Stimulated activated CD8-positive, alpha-beta memory T cell treated with anti-CD3 and anti-CD28 coated beads, Interleukin-7, amount 100 ng/mL, for 1 hour (primary cell): ENCODE measurements around the gene MED12L.

Experiments
- DNase-seq, 2 donors: peaks; one replicate each; pipeline ENCODE4 v3.0.0-alpha.2; 2020; ENCODE audit warnings: low read depth in 2 of 2

MED12L gene

GRCh38 chr3:151289445-151289844 lies 204.0 kb downstream of the MED12L start:
- no peak for DNase-seq

DNA sequence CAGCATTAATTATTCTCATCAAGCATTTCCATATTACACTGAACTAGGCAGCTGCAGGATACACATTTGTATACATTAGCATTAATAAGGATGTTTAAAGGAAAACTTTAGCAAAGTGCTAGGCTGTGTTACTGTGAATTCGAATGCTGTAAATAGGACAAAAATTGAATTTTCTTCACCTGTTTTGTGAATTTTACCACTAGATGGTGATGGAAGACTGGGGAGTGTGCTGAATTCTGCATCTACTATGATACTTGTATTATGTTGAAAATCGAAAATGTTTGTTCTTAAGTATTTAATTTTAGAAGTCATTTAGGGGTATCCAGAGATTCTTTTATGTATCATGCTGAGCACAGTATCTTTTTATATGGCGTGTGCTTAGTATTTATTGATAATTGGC lies 205.2 kb downstream of the MED12L start:
- DNase-seq, result no peak

GRCh38 chr3:151293127-151293526 lies 207.7 kb downstream of the MED12L start:
- no peak for DNase-seq

DNA sequence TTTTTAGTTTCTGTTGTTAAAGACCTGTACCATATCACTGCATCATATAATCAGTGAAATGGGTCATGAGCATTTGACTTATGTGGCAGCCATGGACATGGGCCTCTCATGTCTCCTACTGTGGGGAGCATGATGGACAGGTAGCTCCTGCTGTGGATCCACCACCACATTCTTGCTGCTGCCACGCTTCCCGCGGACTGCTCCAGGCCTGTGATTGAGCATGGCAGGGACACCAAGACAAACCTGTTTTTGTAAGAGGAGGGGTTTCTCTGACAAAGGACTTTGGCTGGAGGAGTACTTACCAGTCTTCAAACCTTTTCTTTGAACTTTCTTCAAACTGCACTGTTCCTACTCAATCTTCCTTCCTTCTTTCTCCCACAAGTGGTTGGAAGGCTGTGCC lies 210.8 kb downstream of the MED12L start:
- DNase-seq, result no peak

GRCh38 chr3:151297429-151297828 lies 212.0 kb downstream of the MED12L start:
- no peak for DNase-seq

DNA sequence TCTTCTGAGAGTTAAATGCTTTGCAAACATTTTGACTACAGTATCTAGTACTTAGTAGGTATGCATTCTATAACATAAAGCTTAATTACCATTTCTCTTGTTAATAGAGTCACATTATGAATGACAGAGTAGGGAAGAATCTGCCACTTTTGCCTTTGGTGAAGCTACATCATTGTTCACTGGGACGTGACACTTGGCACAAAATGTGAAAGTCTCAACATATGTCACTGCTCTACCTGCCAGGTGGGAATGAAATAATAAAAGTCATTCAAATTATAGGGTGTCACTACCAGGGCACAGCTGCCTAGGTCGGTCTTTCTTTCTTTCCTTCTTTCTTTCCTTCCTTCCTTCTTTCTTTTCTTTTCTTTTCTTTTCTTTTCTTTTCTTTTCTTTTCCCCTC lies 213.5 kb downstream of the MED12L start:
- DNase-seq, result no peak

DNA sequence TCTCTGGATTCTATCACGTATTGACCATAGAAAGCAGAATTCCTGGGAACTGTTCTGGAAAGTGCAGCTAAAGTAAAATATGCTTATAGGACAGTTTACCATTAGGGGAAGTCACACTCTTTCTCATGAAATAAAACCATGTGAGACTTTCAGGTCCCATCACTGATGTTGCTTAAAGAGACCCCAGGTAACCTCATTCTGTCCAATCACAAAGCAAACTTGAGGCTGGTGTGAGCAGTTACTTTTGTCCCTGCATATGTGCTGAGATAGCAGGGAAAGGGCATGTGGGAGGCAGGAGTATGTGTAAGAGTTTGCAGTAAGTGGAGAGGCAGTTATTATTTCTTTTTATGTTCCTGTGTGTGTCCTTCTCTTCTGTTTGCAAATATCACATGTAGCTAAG lies 215.1 kb downstream of the MED12L start:
- DNase-seq, result no peak

DNA sequence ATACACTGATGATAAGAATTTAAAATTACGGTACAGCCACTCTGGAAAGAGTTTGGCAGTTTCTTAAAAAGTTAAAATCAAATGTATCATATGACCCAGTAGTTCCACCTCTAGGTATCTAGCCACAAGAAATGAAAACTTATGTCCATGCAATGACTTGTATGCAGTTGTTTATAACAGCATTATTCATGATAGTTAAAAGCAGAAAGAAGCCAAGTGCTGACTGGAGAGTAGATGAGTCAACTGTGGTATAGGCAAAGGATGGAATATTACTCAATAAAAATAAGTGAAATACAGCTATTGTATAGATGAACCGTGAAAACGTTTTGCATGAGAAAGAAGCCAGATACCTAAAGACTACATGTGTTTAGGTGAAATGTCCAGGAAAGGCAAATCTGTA lies 216.3 kb downstream of the MED12L start:
- DNase-seq, result no peak

- DNase-seq, result no peak
Observed at GRCh38 chr3:151303751-151304150, 218.3 kb downstream of the MED12L start.

DNA sequence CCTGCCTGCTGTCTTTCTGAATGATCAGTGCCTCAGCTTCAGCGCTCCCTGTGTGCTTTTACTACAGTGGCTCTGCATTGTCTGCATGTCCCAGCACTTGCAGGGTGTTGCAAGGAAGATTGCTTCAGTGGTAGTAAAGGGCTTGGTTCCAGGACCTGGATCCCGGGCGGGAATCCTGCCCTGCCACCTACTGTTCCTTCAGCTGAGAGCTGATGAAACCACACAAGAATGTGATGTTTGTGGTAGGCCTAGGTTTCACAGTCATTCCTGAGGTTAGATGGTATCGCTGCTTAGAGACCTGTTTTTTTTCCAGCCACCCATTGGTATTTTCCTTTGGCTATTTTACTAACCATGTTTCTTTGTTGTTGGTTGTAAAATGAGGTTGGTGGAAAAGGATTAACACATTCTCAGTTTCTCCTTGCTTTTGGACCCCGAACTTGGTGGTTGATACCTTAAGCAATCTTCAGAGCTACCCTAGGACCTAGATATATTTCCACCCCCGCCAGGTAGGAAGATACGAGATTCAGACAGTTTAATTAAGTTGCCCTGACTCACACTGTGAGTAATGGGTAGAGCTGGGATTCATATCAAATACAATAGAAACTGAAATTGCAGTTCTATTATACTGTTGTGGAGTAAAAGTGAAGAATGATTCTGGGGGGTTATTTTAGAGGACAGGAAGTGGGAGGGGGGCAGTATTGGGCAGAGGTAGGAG lies 219.8 kb downstream of the MED12L start:
- no peak for DNase-seq

- DNase-seq, result no peak
Observed at GRCh38 chr3:151305775-151306151, 220.3 kb downstream of the MED12L start.

DNA sequence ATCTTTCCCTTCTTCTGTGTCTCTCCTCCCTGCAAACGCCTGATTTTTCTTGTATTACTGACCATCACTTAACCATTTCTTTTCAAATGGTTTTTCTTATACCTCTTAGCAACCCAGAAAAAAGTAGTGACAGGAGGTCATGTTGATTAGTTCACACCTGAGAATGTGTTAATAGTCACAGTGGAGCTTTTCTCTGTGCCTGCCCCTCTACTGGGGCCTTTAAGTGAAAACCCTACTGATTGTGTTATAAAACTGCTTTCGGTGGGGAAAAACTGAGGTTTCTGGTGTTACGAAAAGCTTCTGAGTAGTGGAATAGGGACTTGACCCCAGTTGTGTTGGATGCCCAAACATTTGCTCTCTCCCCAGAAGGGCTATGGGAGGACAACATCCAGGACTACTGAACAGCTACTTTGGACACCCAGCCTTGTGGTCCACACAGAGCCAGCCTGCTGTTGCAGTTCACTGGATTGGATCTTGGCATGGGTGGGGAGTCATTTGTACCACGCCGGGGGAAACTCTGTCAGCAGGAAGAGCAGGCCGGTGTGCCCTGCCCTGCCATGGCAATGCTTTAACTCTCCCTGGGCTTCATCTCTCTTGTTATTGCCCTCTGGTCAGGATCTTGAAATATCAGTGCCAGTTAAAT lies 220.8 kb downstream of the MED12L start:
- no peak for DNase-seq

GRCh38 chr3:151307131-151307530 lies 221.7 kb downstream of the MED12L start:
- DNase-seq, result no peak

- no peak for DNase-seq
Observed at GRCh38 chr3:151307583-151308488, 222.4 kb downstream of the MED12L start.

- DNase-seq, result no peak
Observed at GRCh38 chr3:151309566-151309965, 224.1 kb downstream of the MED12L start.

DNA sequence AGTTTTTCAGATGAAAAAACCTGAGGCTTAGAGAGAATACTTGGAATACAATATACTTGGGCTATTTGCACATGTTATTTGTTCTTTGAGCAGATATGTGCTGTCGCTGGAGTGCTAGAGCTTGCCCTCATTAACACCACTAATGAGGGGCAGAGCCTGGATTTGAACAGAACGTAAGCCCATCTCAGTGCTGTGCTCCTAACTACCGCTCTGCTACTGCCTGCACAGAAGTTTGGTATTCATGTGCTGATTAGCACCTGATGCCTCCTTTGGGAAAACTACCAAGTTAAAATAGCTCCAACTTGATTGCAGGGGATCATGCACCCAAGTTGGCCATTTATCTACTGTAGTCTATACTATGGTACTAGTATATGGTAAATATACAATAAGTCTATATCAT lies 227.5 kb downstream of the MED12L start:
- no peak for DNase-seq

- DNase-seq, result no peak
Observed at GRCh38 chr3:151314137-151314536, 228.7 kb downstream of the MED12L start.

- DNase-seq, result no peak
Observed at GRCh38 chr3:151314593-151314992, 229.1 kb downstream of the MED12L start.

DNA sequence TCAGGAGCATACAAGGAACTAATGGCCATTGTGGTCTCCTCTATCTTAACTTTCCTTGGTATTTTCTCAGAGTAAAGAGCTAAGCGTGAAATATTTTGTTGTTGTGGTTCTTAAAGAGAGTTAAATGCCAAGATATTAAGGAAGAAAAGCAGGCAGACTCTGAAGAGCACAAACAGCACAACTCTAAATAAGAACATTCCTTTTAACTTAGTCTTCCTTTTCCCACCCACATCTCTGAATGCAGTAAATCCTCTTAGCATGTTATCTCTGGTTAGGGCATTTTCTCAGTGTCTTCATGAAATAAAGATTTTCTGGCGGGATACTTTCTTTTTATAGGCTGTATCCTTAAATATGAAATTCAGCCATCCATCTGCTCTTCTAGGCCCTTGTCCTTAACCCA lies 229.7 kb downstream of the MED12L start:
- no peak for DNase-seq

- DNase-seq, result no peak
Observed at GRCh38 chr3:151315846-151316245, 230.4 kb downstream of the MED12L start.

DNA sequence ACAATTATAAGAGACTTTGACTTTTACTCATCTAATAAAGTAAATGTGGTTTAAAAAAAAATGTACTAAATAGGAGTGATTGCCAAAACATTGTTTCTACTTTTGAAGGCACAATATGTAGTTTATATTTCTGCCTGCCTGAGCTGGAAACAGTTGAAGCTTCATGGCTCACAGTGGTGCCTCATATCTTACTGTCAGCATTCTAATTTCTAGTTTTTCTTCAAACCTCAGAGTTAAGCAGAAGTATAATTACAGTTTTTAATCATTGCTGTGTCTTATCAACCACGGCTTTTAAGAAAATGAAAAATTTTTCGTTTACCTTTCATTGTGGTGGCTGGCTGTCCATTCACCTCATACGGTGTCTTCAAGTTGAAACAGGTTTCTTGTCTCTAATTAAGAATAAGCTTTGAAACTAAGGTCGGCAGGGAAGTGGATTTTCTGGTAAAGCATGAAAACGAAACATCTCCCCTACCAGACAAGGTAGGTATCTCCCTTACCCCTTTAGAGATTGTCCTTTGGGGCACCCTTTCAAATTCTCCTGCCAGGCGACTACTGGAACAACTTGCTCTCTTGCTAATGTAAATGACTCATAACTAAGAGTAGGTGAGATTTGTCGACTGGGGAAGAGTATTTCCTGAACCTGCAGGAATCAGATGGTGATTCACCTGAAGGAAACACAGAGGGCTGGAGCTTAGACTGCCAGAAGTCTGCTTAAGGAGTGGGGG lies 231.0 kb downstream of the MED12L start, which contains the start of gene GPR87:
Gene GPR87 (minus strand): TSS at position 554 of the 725 bp plus-strand sequence. CDS start 16,720 bp downstream, outside the sequence.
- DNase-seq, result no peak

DNA sequence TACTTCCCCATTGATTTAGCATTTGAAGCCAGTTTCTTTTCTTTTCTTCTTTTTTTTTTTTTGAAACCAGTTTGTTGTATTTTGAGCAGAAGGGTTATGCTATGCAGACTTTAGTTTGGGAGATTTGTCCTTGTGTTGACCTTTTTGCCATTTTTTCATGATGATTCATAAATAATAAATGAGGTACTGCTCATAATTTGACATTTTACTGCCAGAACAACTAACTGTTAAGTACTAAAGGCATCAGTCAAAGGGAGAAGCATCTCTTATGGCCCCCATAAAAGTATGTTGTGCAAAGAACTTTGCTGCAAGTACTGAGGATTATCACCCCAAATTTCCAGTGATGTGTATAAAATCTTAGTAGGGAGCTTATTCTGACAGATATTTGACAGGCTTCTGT lies 232.8 kb downstream of the MED12L start:
- DNase-seq, result no peak
